Vagina (tissue), 2 donors: ENCODE data around the gene TSTD2. TPM values are rescaled to one million over a fixed set of nuclear protein-coding genes. Genes with fewer than 3 reads are reported as not detected.

Experiments
- DNase-seq, 2 donors: peaks; one replicate each; pipeline ENCODE4 v3.0.0-alpha.2; 2017; ENCODE audit errors: extremely low spot score in 2 of 2
- H3K27ac ChIP-seq: fragments of 200-600 bp; sonication (generic); one replicate; pipeline ENCODE4 v1.5.1; 2019
- H3K27me3 ChIP-seq: fragments of 200-600 bp; sonication (generic); one replicate; pipeline ENCODE4 v1.5.1; 2019
- H3K36me3 ChIP-seq, 2 donors: fragments of 200-600 bp; sonication (generic); one replicate each; pipeline ENCODE4 v1.5.1; 2017 to 2019
- H3K4me1 ChIP-seq: fragments of 200-600 bp; sonication (generic); one replicate; pipeline ENCODE4 v1.5.1; 2019
- H3K4me3 ChIP-seq, 2 donors: fragments of 200-600 bp; sonication (generic); 1 replicate in 1 of 2; 2 replicates in 1 of 2; pipeline ENCODE4 v1.5.1; 2016 to 2019
- H3K9me3 ChIP-seq: fragments of 200-600 bp; sonication (generic); one replicate; pipeline ENCODE4 v1.5.1; 2019
- POLR2A ChIP-seq, 2 donors: fragments of 450-650 bp; IDR thresholded peaks; one replicate each; pipeline ENCODE4 v1.6.1; 2017; ENCODE audit warnings: antibody characterized with exemption in 2 of 2, mild to moderate bottlenecking in 2 of 2, moderate library complexity in 2 of 2
- POLR2AphosphoS5 ChIP-seq, 2 donors: sonication (generic); formaldehyde crosslinking; IDR thresholded peaks; one replicate each; pipeline ENCODE4 v1.9.0; 2017; ENCODE audit warnings: antibody characterized with exemption in 2 of 2, mild to moderate bottlenecking in 2 of 2, low read depth in 1 of 2; ENCODE audit not compliant: insufficient read depth in 1 of 2
- intact Hi-C: fragments of 100-400 bp; cut with DNase I; formaldehyde crosslinking; loops from one replicate; pipeline ENCODE4 v1.15.1; 2023
- total RNA-seq: library from RNA; depleted of rRNA; stranded (reverse); fragments of >200 nt; gene quantifications from one replicate; pipeline ENCODE4 v1.2.3, GENCODE V29; 2016
- TF ChIP-seq, protein P1 (sequence below), 3 experiments: fragments of 450-650 bp in 2 of 3; fragments of 200-600 bp in 1 of 3; sonication (generic) in 1 of 3; IDR thresholded peaks; one replicate each; pipeline ENCODE4 v1.5.1; 2017 to 2019; ENCODE audit warnings: antibody characterized with exemption in 3 of 3, mild to moderate bottlenecking in 2 of 3, moderate library complexity in 2 of 3

The TSTD2 gene
- total RNA-seq, 1 donor from 2014 or later: 18.2 TPM

DNA sequence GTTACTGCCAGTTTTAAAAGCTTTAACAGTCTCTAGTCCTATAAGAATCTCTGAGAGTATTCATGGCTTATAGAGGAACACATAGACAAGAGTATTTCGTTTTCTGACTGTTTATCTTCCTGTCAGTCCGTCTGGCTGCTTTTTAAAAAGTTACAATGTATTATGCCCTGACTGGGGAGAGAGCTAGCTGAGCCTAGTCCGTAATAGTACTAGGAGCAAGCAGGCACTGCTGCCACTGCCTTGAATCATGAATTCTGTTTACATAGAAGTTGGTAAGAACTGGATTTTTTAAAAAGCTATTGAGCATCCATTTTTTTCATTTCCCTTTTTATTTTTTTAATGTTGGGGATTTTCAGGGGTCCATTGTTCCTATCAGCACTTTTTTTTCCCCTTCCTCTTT is 37.4 kb upstream of the TSTD2 start:
- no peaks in the 10 kb centered on the region for H3K9me3 ChIP-seq
- H3K36me3 ChIP-seq: peaks cover 4 to 93% of the 10 kb centered on the region in 2 donors
- no peaks in the 10 kb centered on the region for H3K27me3 ChIP-seq
- TF ChIP-seq POLR2A (IDR thresholded peaks at IDR 0.05): no peak
- TF ChIP-seq, protein P1, sequence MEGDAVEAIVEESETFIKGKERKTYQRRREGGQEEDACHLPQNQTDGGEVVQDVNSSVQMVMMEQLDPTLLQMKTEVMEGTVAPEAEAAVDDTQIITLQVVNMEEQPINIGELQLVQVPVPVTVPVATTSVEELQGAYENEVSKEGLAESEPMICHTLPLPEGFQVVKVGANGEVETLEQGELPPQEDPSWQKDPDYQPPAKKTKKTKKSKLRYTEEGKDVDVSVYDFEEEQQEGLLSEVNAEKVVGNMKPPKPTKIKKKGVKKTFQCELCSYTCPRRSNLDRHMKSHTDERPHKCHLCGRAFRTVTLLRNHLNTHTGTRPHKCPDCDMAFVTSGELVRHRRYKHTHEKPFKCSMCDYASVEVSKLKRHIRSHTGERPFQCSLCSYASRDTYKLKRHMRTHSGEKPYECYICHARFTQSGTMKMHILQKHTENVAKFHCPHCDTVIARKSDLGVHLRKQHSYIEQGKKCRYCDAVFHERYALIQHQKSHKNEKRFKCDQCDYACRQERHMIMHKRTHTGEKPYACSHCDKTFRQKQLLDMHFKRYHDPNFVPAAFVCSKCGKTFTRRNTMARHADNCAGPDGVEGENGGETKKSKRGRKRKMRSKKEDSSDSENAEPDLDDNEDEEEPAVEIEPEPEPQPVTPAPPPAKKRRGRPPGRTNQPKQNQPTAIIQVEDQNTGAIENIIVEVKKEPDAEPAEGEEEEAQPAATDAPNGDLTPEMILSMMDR (IDR thresholded peaks at IDR 0.05): no peak
- TF ChIP-seq POLR2AphosphoS5 (IDR thresholded peaks at IDR 0.05; ENCODE audit: insufficient read depth in 1 of 2, low read depth in 1 of 2): no peak
- intact Hi-C loops: no loop called here
- no peak overlapping the region for H3K27ac ChIP-seq
- H3K4me3 ChIP-seq: no peak overlapping the region
- H3K4me1 ChIP-seq: no peaks in the 10 kb centered on the region
- DNase-seq: no peak

DNA sequence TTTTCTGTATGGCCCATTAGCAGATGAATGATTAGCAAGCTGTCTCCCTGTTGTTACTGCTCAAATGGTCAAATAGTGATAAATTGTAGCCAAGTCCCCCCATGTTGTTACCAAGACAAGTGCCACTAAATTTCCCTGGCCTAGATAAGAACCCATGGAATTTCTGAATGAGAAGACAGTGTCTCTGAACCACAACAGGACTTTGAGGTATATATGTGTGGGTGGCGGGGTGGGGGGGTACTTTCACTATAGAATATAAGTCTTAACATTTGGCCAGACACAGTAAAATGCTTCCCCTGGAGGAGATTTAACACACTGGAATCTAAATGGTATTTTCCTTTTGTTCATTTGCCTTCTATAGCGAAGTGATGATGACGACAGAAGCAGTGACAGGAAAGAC is 35.3 kb upstream of the TSTD2 start:
- H3K4me3 ChIP-seq: no peak overlapping the region

DNA sequence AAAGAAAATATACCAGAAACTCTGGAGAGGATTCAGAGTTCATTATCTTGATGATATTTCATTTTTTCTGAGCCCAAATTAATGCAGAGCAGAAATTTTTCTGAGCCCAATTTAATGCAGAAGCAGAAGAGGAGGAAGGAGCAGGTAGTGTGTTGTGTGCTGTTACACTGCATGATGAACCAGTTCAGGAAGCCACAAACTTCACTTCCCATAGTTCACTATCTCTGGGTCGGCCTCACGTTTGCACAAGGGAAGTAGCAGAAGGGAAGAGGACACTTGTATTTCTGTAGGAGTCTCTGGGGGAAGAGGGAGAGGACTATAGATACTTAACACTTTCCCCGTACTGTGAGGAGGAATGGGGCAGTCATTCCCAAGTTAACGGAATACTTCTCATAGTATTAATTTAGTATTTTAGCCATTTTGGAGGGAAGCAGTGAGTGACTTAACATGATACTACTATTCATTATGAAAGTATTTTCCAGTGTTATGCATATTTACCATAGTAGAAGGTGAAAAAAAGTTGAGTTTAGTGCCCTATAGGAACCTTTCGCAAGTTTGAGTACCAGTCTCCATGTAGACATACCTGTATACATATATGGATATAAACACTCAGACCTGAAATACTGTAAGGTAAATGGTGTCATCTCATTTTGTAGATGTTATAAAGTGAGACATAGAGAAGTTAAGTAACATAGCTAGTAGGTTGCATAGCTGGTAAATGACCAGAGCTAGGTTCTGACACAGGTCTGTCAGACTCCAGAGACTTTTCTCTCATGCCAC is 33.9 kb upstream of the TSTD2 start:
- H3K4me1 ChIP-seq: no peaks in the 10 kb centered on the region
- H3K27me3 ChIP-seq: no peaks in the 10 kb centered on the region
- no peak for TF ChIP-seq POLR2A (IDR thresholded peaks at IDR 0.05)
- TF ChIP-seq, protein P1 (IDR thresholded peaks at IDR 0.05): no peak
- TF ChIP-seq POLR2AphosphoS5 (IDR thresholded peaks at IDR 0.05; ENCODE audit: insufficient read depth in 1 of 2, low read depth in 1 of 2): no peak
- no peak for DNase-seq
- H3K4me3 ChIP-seq: no peak overlapping the region
- peaks cover 4 to 91% of the 10 kb centered on the region in 2 donors for H3K36me3 ChIP-seq
- intact Hi-C loops: no loop called here
- no peaks in the 10 kb centered on the region for H3K9me3 ChIP-seq
- no peak overlapping the region for H3K27ac ChIP-seq

More for the DNA sequence above, 35.3 kb upstream of the TSTD2 start:
- Histone ChIP-seq H3K27me3 (no peaks in the 10 kb centered on the region), H3K36me3 (peaks cover 4 to 93% of the 10 kb centered on the region in 2 donors), H3K4me1 (no peaks in the 10 kb centered on the region), H3K27ac (no peak overlapping the region), H3K9me3 (no peaks in the 10 kb centered on the region)
- no peak for DNase-seq
- TF ChIP-seq POLR2A (IDR thresholded peaks at IDR 0.05) (no peak), POLR2AphosphoS5 (IDR thresholded peaks at IDR 0.05; ENCODE audit: insufficient read depth in 1 of 2, low read depth in 1 of 2) (no peak)
- TF ChIP-seq, protein P1 (IDR thresholded peaks at IDR 0.05): no peak
- intact Hi-C loops: no loop called here

DNA sequence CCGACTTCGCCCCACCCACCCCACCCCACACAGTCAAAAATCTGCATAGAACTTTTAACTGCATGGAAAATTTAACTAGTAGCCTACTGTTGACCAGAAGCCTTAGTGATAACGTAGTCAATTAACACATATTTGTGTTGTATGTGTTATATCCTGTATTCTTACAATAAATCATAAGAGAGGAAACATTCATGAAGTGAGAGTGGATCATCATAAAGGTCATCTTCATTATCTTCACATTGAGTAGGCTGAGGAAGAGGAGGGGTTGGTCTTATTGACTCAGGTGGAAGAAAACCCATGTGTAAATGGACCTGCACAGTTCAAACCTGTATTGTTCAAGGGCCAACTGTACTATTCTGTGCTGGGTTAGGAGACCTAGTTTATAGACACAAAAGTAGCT is 32.6 kb upstream of the TSTD2 start:
- H3K4me1 ChIP-seq: no peaks in the 10 kb centered on the region
- H3K27ac ChIP-seq: no peak overlapping the region
- intact Hi-C loops: no loop called here

More for the DNA sequence above, 32.6 kb upstream of the TSTD2 start:
- Histone ChIP-seq H3K4me3 (no peak overlapping the region), H3K36me3 (peaks cover 4 to 89% of the 10 kb centered on the region in 2 donors), H3K9me3 (no peaks in the 10 kb centered on the region), H3K27me3 (no peaks in the 10 kb centered on the region)
- DNase-seq: no peak
- TF ChIP-seq, protein P1 (IDR thresholded peaks at IDR 0.05): no peak
- TF ChIP-seq POLR2A (IDR thresholded peaks at IDR 0.05) (no peak), POLR2AphosphoS5 (IDR thresholded peaks at IDR 0.05; ENCODE audit: insufficient read depth in 1 of 2, low read depth in 1 of 2) (no peak)
